ENCODE results near the gene FAM200C.

FAM200C gene

DNA sequence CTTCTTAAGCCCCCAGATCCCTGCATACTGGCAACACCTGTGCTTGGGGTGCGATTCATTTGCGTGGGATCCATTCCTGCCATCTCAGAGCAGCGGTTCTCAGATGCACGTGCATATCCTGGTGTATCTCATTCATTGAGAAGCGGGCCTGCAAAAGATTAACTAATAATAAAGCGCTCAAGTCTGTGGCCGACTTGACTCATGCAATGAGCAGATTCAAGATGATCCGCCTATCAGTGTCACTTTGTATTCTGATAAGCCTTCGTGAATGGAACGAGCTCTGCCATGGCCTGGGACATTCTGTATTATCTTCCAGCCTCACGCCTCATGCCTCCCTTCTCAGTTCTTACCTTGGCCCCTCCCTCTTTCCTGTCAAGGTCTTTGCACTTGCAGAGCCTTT is 51.8 kb downstream of the FAM200C start:
- DNase-seq (ENCODE audit: low read depth): no peak
- TF ChIP-seq, protein P1, sequence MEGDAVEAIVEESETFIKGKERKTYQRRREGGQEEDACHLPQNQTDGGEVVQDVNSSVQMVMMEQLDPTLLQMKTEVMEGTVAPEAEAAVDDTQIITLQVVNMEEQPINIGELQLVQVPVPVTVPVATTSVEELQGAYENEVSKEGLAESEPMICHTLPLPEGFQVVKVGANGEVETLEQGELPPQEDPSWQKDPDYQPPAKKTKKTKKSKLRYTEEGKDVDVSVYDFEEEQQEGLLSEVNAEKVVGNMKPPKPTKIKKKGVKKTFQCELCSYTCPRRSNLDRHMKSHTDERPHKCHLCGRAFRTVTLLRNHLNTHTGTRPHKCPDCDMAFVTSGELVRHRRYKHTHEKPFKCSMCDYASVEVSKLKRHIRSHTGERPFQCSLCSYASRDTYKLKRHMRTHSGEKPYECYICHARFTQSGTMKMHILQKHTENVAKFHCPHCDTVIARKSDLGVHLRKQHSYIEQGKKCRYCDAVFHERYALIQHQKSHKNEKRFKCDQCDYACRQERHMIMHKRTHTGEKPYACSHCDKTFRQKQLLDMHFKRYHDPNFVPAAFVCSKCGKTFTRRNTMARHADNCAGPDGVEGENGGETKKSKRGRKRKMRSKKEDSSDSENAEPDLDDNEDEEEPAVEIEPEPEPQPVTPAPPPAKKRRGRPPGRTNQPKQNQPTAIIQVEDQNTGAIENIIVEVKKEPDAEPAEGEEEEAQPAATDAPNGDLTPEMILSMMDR (IDR thresholded peaks at IDR 0.05; ENCODE audit: low read length, missing control alignments): no peak
- no peak overlapping the region for H3K4me3 ChIP-seq (replicated peaks; ENCODE audit: low read depth, low read length)

DNA sequence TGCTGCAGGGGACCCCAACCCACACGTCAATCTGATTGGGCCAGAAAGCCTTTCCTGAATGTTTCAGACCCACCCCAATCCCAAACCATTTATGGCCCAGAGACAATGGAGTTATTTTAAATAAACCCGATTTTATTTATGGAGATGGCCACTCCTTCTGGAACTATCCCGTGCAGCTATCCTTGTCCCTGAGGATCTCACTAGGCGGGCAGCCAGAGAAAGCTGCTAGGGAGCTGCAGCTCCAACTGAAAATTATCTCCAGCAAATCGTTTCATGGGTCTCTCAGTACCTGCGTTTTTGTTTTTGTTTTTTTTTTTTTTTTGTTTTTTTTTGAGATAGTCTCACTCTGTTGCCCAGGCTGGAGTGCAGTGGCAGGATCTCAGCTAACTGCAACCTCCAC is 52.4 kb downstream of the FAM200C start:
- no peak for DNase-seq (ENCODE audit: low read depth)
- TF ChIP-seq, protein P1 (IDR thresholded peaks at IDR 0.05; ENCODE audit: low read length, missing control alignments): no peak

More for the DNA sequence above, 52.4 kb downstream of the FAM200C start:
- no peak overlapping the region for H3K4me3 ChIP-seq (replicated peaks; ENCODE audit: low read depth, low read length)
